Activated CD4-positive, alpha-beta T cell treated with anti-CD3 and anti-CD28 coated beads, Interleukin-2, amount 10 ng/mL, durations not matched to agents 7 days and 5 days (primary cell): ENCODE data around the gene KRT32. TPM values are rescaled to one million over a fixed set of nuclear protein-coding genes. Genes with fewer than 3 reads are reported as not detected.

Experiments used
- CTCF ChIA-PET: fragments of 350-600 bp; sonication (Branson Sonifier 250); formaldehyde crosslinking; loops from one replicate; lab custom pipeline; 2021; ENCODE audit warnings: antibody characterized with exemption; lab: Charles Lee
- POLR2A ChIA-PET: fragments of 350-600 bp; sonication (Branson Sonifier 250); formaldehyde crosslinking; loops from one replicate; lab custom pipeline; 2021; ENCODE audit warnings: antibody characterized with exemption; lab: Charles Lee
- DNase-seq: peaks from one replicate; pipeline ENCODE4 v3.0.0-alpha.2; 2020
- H3K27ac Mint-ChIP-seq: one replicate; pipeline ENCODE4 v1.8.0; 2021; ENCODE audit warnings: mild to moderate bottlenecking, moderate library complexity, mixed read lengths
- H3K27me3 Mint-ChIP-seq: one replicate; pipeline ENCODE4 v1.8.0; 2021; ENCODE audit warnings: mixed read lengths
- H3K36me3 Mint-ChIP-seq: one replicate; pipeline ENCODE4 v1.8.0; 2021; ENCODE audit warnings: low read depth, mixed read lengths
- H3K4me1 Mint-ChIP-seq: one replicate; pipeline ENCODE4 v1.8.0; 2021; ENCODE audit warnings: mixed read lengths
- H3K4me3 Mint-ChIP-seq: one replicate; pipeline ENCODE4 v1.8.0; 2021; ENCODE audit warnings: mild to moderate bottlenecking, moderate library complexity, mixed read lengths
- H3K9me3 Mint-ChIP-seq: one replicate; pipeline ENCODE4 v1.8.0; 2021; ENCODE audit warnings: mixed read lengths
- total RNA-seq, 2 experiments: library from RNA; stranded (reverse); gene quantifications; one replicate each; pipeline ENCODE4 v1.2.3, GENCODE V29; 2021

Gene KRT32
- total RNA-seq, 2 experiments from 2014 or later, result not detected

DNA sequence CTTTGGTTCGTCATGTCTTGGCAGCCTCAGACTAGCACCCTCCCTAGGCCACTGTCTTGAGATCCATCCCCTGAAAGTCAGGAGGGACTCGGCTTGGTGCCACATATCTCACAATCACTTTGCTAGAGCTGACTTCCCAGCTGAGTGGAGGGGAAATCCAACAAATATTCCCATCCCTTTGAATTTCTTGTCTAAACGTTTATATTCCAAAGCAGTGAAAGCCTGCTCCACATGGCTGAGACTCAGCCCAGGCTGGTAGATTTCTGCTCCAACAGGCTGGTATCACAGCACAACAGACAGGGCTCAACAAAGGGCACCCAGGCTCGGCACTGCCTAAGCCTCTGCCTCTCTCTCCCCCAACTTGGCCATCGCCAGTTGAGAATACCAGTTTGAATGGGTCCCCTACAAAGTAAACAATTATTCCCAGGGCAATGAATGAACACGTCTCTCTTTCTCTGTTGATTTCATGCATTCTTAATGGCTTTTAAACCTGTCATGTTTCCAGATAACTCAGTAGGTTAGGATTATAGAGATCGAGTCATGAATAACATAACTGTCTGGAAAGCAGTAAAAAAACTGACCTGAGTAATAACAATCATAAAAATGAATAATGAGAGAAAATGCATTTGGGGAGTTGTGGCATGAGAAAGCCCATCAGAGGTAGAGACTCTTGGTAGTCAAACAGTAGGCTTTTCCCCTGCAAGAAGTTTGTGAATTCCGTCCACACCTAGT lies 37.2 kb upstream of the KRT32 start:
- no peak overlapping the region for H3K27ac Mint-ChIP-seq
- H3K4me1 Mint-ChIP-seq, result peaks cover 2% of the 10 kb centered on the region
- no peaks in the 10 kb centered on the region for H3K9me3 Mint-ChIP-seq
- ChIA-PET CTCF (interaction anchor here (0.6 to 2.9 kb wide), 5 partner anchors 9 to 232 kb away, joined by 3 to 12 read pairs (median 5); no protein-coding TSS in a partner anchor), POLR2A (no interaction called here)
- DNase-seq, result no peak
- H3K4me3 Mint-ChIP-seq, result no peak overlapping the region
- no peaks in the 10 kb centered on the region for H3K36me3 Mint-ChIP-seq
- H3K27me3 Mint-ChIP-seq, result no peaks in the 10 kb centered on the region

DNA sequence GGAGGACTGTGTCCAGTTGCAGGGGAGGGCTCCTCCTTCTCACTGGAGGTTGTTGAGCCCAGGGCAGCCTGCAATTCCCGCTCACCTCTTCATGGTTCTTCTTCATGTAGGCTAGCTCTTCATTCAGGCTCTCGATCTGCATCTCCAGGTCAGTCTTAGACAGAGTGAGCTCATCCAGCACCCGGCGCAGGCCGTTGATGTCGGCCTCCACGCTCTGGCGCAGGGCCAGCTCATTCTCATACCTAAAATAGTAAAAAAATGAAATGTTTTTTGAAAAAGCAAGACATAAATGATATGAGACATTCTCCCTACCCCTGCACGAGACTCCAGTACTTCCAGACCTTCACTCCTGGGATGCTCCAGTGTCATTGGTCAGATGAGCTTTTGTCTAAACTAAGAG lies 36.0 kb upstream of the KRT32 start:
- no peaks in the 10 kb centered on the region for H3K9me3 Mint-ChIP-seq
- no peaks in the 10 kb centered on the region for H3K36me3 Mint-ChIP-seq
- ChIA-PET CTCF (interaction anchor here (1.2 to 3.1 kb wide), 3 partner anchors 10 to 73 kb away, joined by 3 to 12 read pairs (median 11); no protein-coding TSS in a partner anchor), POLR2A (no interaction called here)
- DNase-seq, result no peak
- H3K4me3 Mint-ChIP-seq, result no peak overlapping the region
- H3K4me1 Mint-ChIP-seq, result peaks cover 2% of the 10 kb centered on the region
- no peak overlapping the region for H3K27ac Mint-ChIP-seq
- peaks cover 2% of the 10 kb centered on the region for H3K27me3 Mint-ChIP-seq

GRCh38 chr17:41500131-41500911 lies 33.1 kb upstream of the KRT32 start:
- Mint-ChIP-seq H3K36me3 (no peaks in the 10 kb centered on the region), H3K27me3 (peaks cover 2% of the 10 kb centered on the region), H3K9me3 (no peaks in the 10 kb centered on the region), H3K4me1 (peaks cover 13% of the 10 kb centered on the region), H3K4me3 (no peak overlapping the region), H3K27ac (no peak overlapping the region)
- no peak for DNase-seq
- CTCF ChIA-PET, result interaction anchor here (1.6 kb wide), 1 partner anchor 11 kb away, joined by 4 read pairs; no protein-coding TSS in a partner anchor
- POLR2A ChIA-PET, result no interaction called here

- no peaks in the 10 kb centered on the region for H3K36me3 Mint-ChIP-seq
- CTCF ChIA-PET, result interaction anchor here (1.6 kb wide), 1 partner anchor 12 kb away, joined by 4 read pairs; no protein-coding TSS in a partner anchor
- POLR2A ChIA-PET, result no interaction called here
- DNase-seq, result no peak
- no peak overlapping the region for H3K27ac Mint-ChIP-seq
- peaks cover 13% of the 10 kb centered on the region for H3K4me1 Mint-ChIP-seq
- H3K27me3 Mint-ChIP-seq, result peaks cover 2% of the 10 kb centered on the region
- H3K9me3 Mint-ChIP-seq, result no peaks in the 10 kb centered on the region
- no peak overlapping the region for H3K4me3 Mint-ChIP-seq
Measured at GRCh38 chr17:41499714-41500113, 32.5 kb upstream of the KRT32 start.

- Mint-ChIP-seq H3K27me3 (peaks cover 2% of the 10 kb centered on the region), H3K27ac (no peak overlapping the region), H3K4me1 (peaks cover 13% of the 10 kb centered on the region), H3K4me3 (no peak overlapping the region), H3K9me3 (no peaks in the 10 kb centered on the region), H3K36me3 (no peaks in the 10 kb centered on the region)
- ChIA-PET POLR2A (no interaction called here), CTCF (interaction anchor here (1.3 to 1.6 kb wide), 3 partner anchors 51 to 168 kb away, joined by 4 to 7 read pairs (median 5); no protein-coding TSS in a partner anchor)
- no peak for DNase-seq
Measured at GRCh38 chr17:41498276-41498675, 31.1 kb upstream of the KRT32 start.

GRCh38 chr17:41496803-41497484 lies 29.8 kb upstream of the KRT32 start:
- ChIA-PET CTCF (interaction anchor here (1.3 to 2.8 kb wide), 3 partner anchors 52 to 169 kb away, joined by 4 to 10 read pairs (median 7); no protein-coding TSS in a partner anchor), POLR2A (no interaction called here)
- Mint-ChIP-seq H3K9me3 (no peaks in the 10 kb centered on the region), H3K27ac (peak overlapping the region; percentile 74), H3K4me1 (peaks cover 13% of the 10 kb centered on the region), H3K27me3 (peaks cover 2% of the 10 kb centered on the region), H3K4me3 (no peak overlapping the region), H3K36me3 (no peaks in the 10 kb centered on the region)
- peak; percentile 76 for DNase-seq

DNA sequence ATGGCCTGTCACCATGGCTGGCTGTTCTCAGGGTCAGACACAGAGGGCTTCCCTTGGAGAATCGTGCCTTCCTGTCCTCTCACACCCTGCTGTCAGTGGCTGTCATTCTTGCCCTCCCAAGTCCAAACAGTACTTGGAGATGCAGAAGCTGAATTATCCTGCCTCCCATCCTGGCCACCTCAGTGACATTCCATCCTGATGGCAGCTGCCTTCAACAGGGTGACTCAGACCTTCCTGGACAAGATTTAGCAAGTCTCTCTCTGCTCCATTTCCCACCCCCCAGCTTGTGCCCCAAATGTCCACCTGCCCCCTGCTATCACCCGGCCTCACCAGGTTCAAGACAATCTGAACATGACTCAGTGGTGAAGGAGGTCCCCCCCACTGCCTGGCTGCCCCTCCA lies 27.3 kb upstream of the KRT32 start:
- Mint-ChIP-seq H3K4me3 (no peak overlapping the region), H3K4me1 (peaks cover 19% of the 10 kb centered on the region), H3K9me3 (no peaks in the 10 kb centered on the region), H3K27me3 (peaks cover 2% of the 10 kb centered on the region), H3K36me3 (no peaks in the 10 kb centered on the region), H3K27ac (no peak overlapping the region)
- ChIA-PET CTCF (interaction anchor here (1.2 to 2.8 kb wide), 2 partner anchors 10 to 54 kb away, joined by 3 to 10 read pairs; no protein-coding TSS in a partner anchor), POLR2A (no interaction called here)
- no peak for DNase-seq

- H3K36me3 Mint-ChIP-seq, result no peaks in the 10 kb centered on the region
- H3K27me3 Mint-ChIP-seq, result no peaks in the 10 kb centered on the region
- H3K9me3 Mint-ChIP-seq, result no peaks in the 10 kb centered on the region
- H3K27ac Mint-ChIP-seq, result no peak overlapping the region
- peaks cover 19% of the 10 kb centered on the region for H3K4me1 Mint-ChIP-seq
- no peak for DNase-seq
- ChIA-PET POLR2A (interaction anchor here (0.5 kb wide), 1 partner anchor 198 kb away, joined by 4 read pairs; no protein-coding TSS in a partner anchor), CTCF (interaction anchor here (1.2 to 2.7 kb wide), 2 partner anchors 11 to 173 kb away, joined by 4 to 12 read pairs; no protein-coding TSS in a partner anchor)
- H3K4me3 Mint-ChIP-seq, result no peak overlapping the region
Measured at GRCh38 chr17:41492771-41493170, 25.6 kb upstream of the KRT32 start.

- Mint-ChIP-seq H3K36me3 (no peaks in the 10 kb centered on the region), H3K27me3 (no peaks in the 10 kb centered on the region), H3K27ac (no peak overlapping the region), H3K4me1 (peaks cover 19% of the 10 kb centered on the region), H3K4me3 (no peak overlapping the region), H3K9me3 (no peaks in the 10 kb centered on the region)
- POLR2A ChIA-PET, result no interaction called here
- no peak for DNase-seq
- CTCF ChIA-PET, result interaction anchor here (1.2 to 2.7 kb wide), 2 partner anchors 11 to 173 kb away, joined by 4 to 12 read pairs; no protein-coding TSS in a partner anchor
Measured at GRCh38 chr17:41492351-41492750, 25.2 kb upstream of the KRT32 start.

DNA sequence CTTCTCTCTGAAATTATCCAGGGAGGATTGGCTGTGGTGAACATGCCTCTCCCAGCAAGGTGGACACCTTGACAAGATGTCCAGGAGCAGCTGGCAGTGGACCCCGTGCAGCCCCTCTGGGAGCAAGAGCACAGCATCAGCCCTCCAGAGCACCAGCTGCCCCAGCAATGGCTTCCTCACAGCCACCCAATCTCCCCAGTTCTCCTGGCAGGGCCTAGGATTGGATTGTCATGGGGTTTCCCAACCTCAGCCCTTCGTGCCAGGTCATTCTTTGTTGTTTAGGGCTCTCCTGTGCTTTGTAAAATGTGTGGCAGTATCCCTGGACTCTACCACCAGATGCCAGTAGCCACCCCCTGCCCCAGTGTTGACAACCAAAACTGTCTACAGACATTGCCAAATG lies 24.3 kb upstream of the KRT32 start:
- no peaks in the 10 kb centered on the region for H3K27me3 Mint-ChIP-seq
- H3K9me3 Mint-ChIP-seq, result no peaks in the 10 kb centered on the region
- H3K4me3 Mint-ChIP-seq, result no peak overlapping the region
- ChIA-PET POLR2A (no interaction called here), CTCF (interaction anchor here (1.2 to 2.7 kb wide), 2 partner anchors 12 to 589 kb away, joined by 3 to 12 read pairs; no protein-coding TSS in a partner anchor)
- H3K27ac Mint-ChIP-seq, result no peak overlapping the region
- H3K4me1 Mint-ChIP-seq, result peaks cover 11% of the 10 kb centered on the region
- DNase-seq, result no peak
- H3K36me3 Mint-ChIP-seq, result no peaks in the 10 kb centered on the region

- Mint-ChIP-seq H3K36me3 (no peaks in the 10 kb centered on the region), H3K4me1 (peaks cover 9% of the 10 kb centered on the region), H3K4me3 (no peak overlapping the region), H3K27ac (no peak overlapping the region), H3K9me3 (no peaks in the 10 kb centered on the region), H3K27me3 (no peaks in the 10 kb centered on the region)
- ChIA-PET POLR2A (no interaction called here), CTCF (interaction anchor here (0.7 to 1.2 kb wide), 2 partner anchors 588 to 752 kb away, joined by 3 read pairs; no protein-coding TSS in a partner anchor)
- no peak for DNase-seq
Measured at GRCh38 chr17:41490000-41490990, 23.1 kb upstream of the KRT32 start.
